GM12892 (cell line): ENCODE measurements around the gene ESR1.

ENCODE experiments used
- POLR2A ChIP-seq: IDR thresholded peaks from 2 replicates; pipeline ENCODE4 v1.6.1; 2011; ENCODE audit warnings: low read depth, low read length, control low read depth
- POLR2AphosphoS5 ChIP-seq: IDR thresholded peaks from 2 replicates; pipeline ENCODE4 v1.6.1; 2011; ENCODE audit warnings: low read depth, low read length, control low read depth
- TAF1 ChIP-seq: IDR thresholded peaks from 2 replicates; pipeline ENCODE4 v1.6.1; 2011; ENCODE audit warnings: low read depth, mild to moderate bottlenecking, control low read depth, low read length, borderline replicate concordance

GRCh38 chr6:151805286-151805840 lies 2.1 kb upstream of the ESR1 start:
- TF ChIP-seq POLR2AphosphoS5 (no peak), POLR2A (no peak), TAF1 (no peak)
